ENCODE measurements around the gene RNF208.

Gene RNF208

DNA sequence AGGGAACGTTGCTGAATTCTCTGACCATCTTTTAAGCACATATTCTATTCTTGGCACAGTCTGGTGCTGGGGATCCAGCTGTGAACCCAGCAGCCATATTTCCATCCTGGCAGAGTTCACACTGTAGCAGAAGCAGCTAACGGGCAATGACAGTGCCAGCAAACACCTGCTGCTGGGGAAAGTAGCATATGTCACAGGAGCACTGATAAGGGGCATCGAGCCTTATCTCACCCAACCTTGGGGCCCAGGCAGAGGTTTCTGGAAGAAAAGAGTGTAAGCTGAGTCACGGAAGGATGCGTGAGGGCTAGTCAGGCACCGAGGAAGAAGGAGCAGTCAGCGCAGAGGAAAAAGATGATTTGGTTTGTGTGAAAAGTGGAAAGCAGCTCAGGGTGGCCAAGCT is 15.4 kb downstream of the RNF208 start:
- TF ChIP-seq NFIC (IDR thresholded peaks at IDR 0.05) (no peak), TEAD4 (IDR thresholded peaks at IDR 0.05) (no peak), TAF1 (IDR thresholded peaks at IDR 0.05; ENCODE audit: low read depth) (no peak), YY1 (IDR thresholded peaks at IDR 0.05; ENCODE audit: low read depth) (no peak)

DNA sequence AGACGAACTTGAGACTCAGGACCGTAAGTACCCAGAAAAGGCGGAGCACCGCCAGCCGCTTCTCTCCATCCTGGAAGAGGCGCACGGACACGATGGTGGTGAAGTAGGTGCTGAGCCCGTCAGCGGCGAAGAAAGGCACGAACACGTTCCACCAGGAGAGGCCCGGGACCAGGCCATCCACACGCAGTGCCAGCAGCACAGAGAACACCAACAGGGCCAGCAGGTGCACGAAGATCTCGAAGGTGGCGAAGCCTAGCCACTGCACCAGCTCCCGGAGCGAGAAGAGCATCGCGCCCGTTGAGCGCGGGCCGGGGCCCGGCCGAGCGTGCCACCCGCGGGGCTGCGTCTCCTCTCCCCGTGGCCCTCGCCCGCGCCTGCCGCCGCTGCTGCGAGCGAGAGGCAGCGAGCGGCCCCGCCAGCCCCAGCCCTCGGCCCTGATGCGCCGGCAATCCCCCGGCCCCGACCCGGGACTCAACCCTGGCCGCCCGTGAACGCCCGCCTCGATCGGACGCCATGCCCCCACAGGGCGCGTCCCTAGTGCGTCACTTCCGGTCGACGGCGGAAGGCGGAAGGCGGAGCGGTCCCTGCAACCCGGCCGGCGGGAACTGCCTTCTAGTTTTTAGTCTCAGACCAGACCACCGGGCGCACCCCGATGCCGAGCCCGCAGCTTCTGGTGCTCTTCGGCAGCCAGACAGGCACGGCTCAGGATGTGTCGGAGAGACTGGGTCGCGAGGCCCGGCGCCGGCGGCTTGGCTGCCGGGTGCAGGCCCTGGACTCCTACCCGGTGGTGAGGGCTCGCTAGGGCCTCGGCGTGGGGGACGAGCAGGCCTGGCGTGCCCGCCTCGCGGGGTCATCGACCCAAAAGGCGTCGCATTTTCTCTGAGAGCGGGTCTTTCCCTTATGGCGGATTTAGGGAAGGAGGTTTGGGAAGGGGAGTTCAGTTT is 16.6 kb downstream of the RNF208 start, which contains the start of the genes NDOR1 and TMEM203:
TSS of gene NDOR1 (plus strand) at position 575 of the 944 bp plus-strand sequence. CDS start at position 653, 78 bp downstream.
TSS of gene TMEM203 (minus strand) at position 523 of the 944 bp plus-strand sequence. CDS start at position 289, 234 bp downstream.
- peak; percentile 90 for TF ChIP-seq TAF1 (IDR thresholded peaks at IDR 0.05; ENCODE audit: low read depth)
- TF ChIP-seq, protein P1, sequence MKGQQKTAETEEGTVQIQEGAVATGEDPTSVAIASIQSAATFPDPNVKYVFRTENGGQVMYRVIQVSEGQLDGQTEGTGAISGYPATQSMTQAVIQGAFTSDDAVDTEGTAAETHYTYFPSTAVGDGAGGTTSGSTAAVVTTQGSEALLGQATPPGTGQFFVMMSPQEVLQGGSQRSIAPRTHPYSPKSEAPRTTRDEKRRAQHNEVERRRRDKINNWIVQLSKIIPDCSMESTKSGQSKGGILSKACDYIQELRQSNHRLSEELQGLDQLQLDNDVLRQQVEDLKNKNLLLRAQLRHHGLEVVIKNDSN (IDR thresholded peaks at IDR 0.05), result 0 out of 2 replicates have a peak, but pooled peaks have one; percentile 14
- TF ChIP-seq EP300 (IDR thresholded peaks at IDR 0.05; ENCODE audit: borderline replicate concordance), result no peak; the same call in 1 of the 2 replicates
- TF ChIP-seq, protein P2, sequence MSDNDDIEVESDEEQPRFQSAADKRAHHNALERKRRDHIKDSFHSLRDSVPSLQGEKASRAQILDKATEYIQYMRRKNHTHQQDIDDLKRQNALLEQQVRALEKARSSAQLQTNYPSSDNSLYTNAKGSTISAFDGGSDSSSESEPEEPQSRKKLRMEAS (IDR thresholded peaks at IDR 0.05), result peak; percentile 83
- no peak for TF ChIP-seq EGR1 (IDR thresholded peaks at IDR 0.05)
- TF ChIP-seq TEAD4 (IDR thresholded peaks at IDR 0.05), result no peak
- TF ChIP-seq YY1 (IDR thresholded peaks at IDR 0.05; ENCODE audit: low read depth), result peak; percentile 95
- TF ChIP-seq CREB1 (IDR thresholded peaks at IDR 0.05; ENCODE audit: low read depth), result peak; percentile 91
- peak; percentile 67 for TF ChIP-seq TCF12 (IDR thresholded peaks at IDR 0.05; ENCODE audit: low read depth)

DNA sequence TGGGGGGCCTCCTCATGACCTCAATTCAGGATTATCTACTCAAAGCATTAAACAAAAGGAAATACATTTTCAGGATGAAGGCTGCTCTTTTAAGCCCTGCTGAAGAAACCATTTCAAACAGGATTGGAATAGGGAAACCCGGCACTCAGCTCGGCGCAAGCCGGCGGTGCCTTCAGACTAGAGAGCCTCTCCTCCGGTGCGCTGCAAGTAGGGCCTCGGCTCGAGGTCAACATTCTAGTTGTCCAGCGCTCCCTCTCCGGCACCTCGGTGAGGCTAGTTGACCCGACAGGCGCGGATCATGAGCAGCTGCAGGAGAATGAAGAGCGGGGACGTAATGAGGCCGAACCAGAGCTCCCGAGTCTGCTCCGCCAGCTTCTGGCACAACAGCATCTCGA is 17.3 kb downstream of the RNF208 start:
- TF ChIP-seq, protein P1 (IDR thresholded peaks at IDR 0.05), result no peak
- TF ChIP-seq CREB1 (IDR thresholded peaks at IDR 0.05; ENCODE audit: low read depth), result no peak
- TF ChIP-seq ZBTB7A (IDR thresholded peaks at IDR 0.05; ENCODE audit: low read depth), result no peak
- no peak for TF ChIP-seq NFIC (IDR thresholded peaks at IDR 0.05)
- TF ChIP-seq TCF12 (IDR thresholded peaks at IDR 0.05; ENCODE audit: low read depth), result no peak
- TF ChIP-seq RAD21 (IDR thresholded peaks at IDR 0.05; ENCODE audit: low read depth), result no peak
- TF ChIP-seq CEBPB (IDR thresholded peaks at IDR 0.05), result no peak
- no peak for TF ChIP-seq TAF1 (IDR thresholded peaks at IDR 0.05; ENCODE audit: low read depth)
- no peak for TF ChIP-seq EGR1 (IDR thresholded peaks at IDR 0.05)
- no peak for TF ChIP-seq TEAD4 (IDR thresholded peaks at IDR 0.05)
- TF ChIP-seq FOXM1 (IDR thresholded peaks at IDR 0.05; ENCODE audit: borderline replicate concordance, low read depth), result no peak

DNA sequence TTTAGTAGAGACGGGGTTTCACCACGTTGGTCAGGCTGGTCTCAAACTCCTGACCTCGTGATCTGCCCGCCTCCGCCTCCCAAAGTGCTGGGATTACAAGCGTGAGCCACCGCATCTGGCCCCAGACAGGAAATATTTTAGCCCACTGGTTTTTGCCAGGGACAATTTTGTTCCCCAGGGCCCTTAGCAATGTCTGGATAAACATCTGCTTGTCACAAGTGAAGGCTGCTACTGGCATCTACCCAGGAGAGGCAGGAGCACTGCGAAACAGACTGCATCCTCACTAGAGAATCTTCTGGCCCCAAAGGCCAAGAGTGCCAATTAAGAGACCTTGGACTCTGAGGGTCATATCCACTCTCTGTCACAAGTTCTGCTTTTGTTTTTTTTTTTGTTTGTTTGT is 19.1 kb downstream of the RNF208 start:
- no peak for TF ChIP-seq EGR1 (IDR thresholded peaks at IDR 0.05)
- TF ChIP-seq, protein P2 (IDR thresholded peaks at IDR 0.05), result no peak

DNA sequence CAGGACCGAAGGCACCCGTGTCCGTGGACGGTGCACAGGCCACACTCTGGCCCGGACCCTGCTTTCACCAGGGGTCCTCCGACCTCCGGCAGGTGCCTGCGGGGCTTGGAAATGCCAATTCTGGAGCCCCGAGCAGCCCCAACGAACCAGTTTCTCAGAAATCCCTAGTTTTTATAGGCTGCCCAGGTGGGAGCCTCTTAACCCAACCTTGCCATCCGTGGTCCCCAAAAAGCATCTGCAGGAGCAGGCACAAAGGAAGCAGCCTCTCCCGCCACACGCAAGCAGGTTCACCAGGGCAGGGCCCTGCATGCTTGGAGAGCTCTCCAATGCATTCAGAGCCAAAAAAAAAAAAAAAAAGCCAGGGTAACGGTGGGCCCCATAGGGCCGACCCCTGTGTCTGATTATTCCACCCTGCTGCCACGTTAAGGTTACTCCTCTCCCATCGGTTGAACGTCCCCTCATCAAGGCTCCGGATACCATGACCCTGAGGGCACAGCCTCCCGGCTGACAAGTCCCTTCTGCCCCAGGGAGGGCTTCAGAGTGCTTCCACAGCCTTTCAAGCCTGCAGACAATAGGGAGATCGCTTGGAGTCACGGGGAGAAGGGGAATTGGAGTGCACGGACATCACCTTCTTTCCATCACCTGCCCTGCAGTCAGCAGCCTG is 20.7 kb downstream of the RNF208 start:
- TF ChIP-seq CREB1 (IDR thresholded peaks at IDR 0.05; ENCODE audit: low read depth) (no peak), FOXM1 (IDR thresholded peaks at IDR 0.05; ENCODE audit: borderline replicate concordance, low read depth) (no peak), NFIC (IDR thresholded peaks at IDR 0.05) (no peak), RAD21 (IDR thresholded peaks at IDR 0.05; ENCODE audit: low read depth) (no peak), EGR1 (IDR thresholded peaks at IDR 0.05) (no peak), TAF1 (IDR thresholded peaks at IDR 0.05; ENCODE audit: low read depth) (no peak), EP300 (IDR thresholded peaks at IDR 0.05; ENCODE audit: borderline replicate concordance) (no peak), CEBPB (IDR thresholded peaks at IDR 0.05) (no peak), TCF12 (IDR thresholded peaks at IDR 0.05; ENCODE audit: low read depth) (no peak)
- TF ChIP-seq, protein P3, sequence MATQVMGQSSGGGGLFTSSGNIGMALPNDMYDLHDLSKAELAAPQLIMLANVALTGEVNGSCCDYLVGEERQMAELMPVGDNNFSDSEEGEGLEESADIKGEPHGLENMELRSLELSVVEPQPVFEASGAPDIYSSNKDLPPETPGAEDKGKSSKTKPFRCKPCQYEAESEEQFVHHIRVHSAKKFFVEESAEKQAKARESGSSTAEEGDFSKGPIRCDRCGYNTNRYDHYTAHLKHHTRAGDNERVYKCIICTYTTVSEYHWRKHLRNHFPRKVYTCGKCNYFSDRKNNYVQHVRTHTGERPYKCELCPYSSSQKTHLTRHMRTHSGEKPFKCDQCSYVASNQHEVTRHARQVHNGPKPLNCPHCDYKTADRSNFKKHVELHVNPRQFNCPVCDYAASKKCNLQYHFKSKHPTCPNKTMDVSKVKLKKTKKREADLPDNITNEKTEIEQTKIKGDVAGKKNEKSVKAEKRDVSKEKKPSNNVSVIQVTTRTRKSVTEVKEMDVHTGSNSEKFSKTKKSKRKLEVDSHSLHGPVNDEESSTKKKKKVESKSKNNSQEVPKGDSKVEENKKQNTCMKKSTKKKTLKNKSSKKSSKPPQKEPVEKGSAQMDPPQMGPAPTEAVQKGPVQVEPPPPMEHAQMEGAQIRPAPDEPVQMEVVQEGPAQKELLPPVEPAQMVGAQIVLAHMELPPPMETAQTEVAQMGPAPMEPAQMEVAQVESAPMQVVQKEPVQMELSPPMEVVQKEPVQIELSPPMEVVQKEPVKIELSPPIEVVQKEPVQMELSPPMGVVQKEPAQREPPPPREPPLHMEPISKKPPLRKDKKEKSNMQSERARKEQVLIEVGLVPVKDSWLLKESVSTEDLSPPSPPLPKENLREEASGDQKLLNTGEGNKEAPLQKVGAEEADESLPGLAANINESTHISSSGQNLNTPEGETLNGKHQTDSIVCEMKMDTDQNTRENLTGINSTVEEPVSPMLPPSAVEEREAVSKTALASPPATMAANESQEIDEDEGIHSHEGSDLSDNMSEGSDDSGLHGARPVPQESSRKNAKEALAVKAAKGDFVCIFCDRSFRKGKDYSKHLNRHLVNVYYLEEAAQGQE (IDR thresholded peaks at IDR 0.05; ENCODE audit: low read depth), result no peak
- TF ChIP-seq, protein P2 (IDR thresholded peaks at IDR 0.05), result no peak

DNA sequence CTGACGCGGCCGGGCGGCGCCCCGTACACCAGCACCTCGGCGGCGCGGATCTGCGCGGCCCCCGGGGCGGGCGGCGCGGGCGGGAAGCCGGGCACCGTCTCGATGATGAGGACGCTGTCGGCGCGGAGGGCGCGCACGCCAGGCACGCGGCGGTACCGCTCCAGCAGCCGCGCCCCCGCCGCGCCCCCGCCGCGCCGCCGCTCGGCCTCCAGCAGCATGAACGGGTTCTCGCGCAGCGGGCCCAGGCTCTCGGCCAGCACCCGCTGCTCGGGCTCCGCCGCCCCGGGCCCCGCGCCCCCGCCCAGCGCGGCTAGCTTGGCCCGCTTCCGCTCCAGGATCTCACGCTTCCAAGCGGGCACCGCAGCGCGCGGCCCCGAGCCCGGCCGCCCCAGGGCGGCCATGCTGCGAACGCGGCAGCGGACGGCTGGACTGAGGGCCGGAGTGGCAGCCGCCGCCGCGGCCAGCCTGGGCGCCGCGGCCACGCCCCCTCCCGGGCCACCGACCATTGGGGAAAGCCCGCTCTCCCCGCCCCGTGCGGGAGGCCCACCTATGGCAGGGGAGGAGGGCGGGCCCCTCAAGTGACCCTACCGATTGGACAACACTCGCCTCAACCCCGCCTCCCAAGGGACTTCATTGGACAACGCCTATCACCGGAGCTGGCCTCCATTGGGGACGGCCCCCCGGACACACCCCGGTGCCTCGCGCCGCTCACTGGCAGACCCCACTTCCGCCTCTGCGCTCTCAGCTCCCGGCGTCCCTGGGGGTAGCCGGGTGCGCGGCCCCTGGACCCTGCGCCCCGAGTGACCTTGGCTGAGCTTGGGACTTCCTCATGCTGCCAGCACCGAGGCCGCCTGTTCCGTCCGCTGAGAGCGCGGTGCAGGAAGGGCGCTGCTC is 21.5 kb downstream of the RNF208 start, which contains the start of gene TPRN:
TSS of gene TPRN (minus strand) at position 431 of the 894 bp plus-strand sequence. CDS start at position 401, 30 bp downstream.
- no peak for TF ChIP-seq EGR1 (IDR thresholded peaks at IDR 0.05)
- TF ChIP-seq CEBPB (IDR thresholded peaks at IDR 0.05), result no peak
- TF ChIP-seq TAF1 (IDR thresholded peaks at IDR 0.05; ENCODE audit: low read depth), result peak; percentile 79; the same call in 1 of the 2 replicates
- TF ChIP-seq FOXM1 (IDR thresholded peaks at IDR 0.05; ENCODE audit: borderline replicate concordance, low read depth), result no peak
- TF ChIP-seq EP300 (IDR thresholded peaks at IDR 0.05; ENCODE audit: borderline replicate concordance), result 0 out of 2 replicates have a peak, but pooled peaks have one; percentile 10
- TF ChIP-seq ZBTB7A (IDR thresholded peaks at IDR 0.05; ENCODE audit: low read depth), result peak; percentile 96
- TF ChIP-seq, protein P1 (IDR thresholded peaks at IDR 0.05), result 0 out of 2 replicates have a peak, but pooled peaks have one; percentile 10
- 0 out of 2 replicates have a peak, but pooled peaks have one; percentile 38 for TF ChIP-seq YY1 (IDR thresholded peaks at IDR 0.05; ENCODE audit: low read depth)
- no peak for TF ChIP-seq NFIC (IDR thresholded peaks at IDR 0.05)
- TF ChIP-seq, protein P2 (IDR thresholded peaks at IDR 0.05), result peak; percentile 45
